GM12891 (cell line): Measurements from ENCODE around the gene LHFPL2.

Experiments used
- PAX5 ChIP-seq: IDR thresholded peaks from 2 replicates; pipeline ENCODE4 v1.6.1; 2011; ENCODE audit warnings: low read length, moderate library complexity, mild to moderate bottlenecking; ENCODE audit not compliant: insufficient read depth, severe bottlenecking
- POLR2A ChIP-seq: IDR thresholded peaks from 2 replicates; pipeline ENCODE4 v1.6.1; 2011; ENCODE audit warnings: low read depth, low read length, control low read depth
- SPI1 ChIP-seq: IDR thresholded peaks from 2 replicates; pipeline ENCODE4 v1.6.1; 2011; ENCODE audit warnings: low read depth, low read length, control low read depth
- TAF1 ChIP-seq: IDR thresholded peaks from 2 replicates; pipeline ENCODE4 v1.6.1; 2011; ENCODE audit warnings: low read depth, low read length, control low read depth

GRCh38 chr5:78597068-78597973 lies 51.3 kb downstream of the LHFPL2 start:
- no peak for TF ChIP-seq POLR2A
- TF ChIP-seq SPI1: no peak
- no peak for TF ChIP-seq PAX5
- TF ChIP-seq TAF1: no peak
